Measurements from ENCODE around the gene RAET1L.
A peak's percentile ranks its signal among the peaks of the same experiment; 100 is the strongest.

Gene RAET1L

GRCh38 chr6:150057501-150057951 is 32.2 kb upstream of the RAET1L start:
- no peak overlapping the region for H3K4me3 Mint-ChIP-seq
- H3K27me3 Mint-ChIP-seq, result peaks cover 43% of the 10 kb centered on the region
- no peaks in the 10 kb centered on the region for H3K36me3 Mint-ChIP-seq (ENCODE audit: low read depth)
- no peak for ATAC-seq
- H3K4me1 Mint-ChIP-seq, result peaks cover 8% of the 10 kb centered on the region
- no peak overlapping the region for H3K27ac Mint-ChIP-seq
- no peaks in the 10 kb centered on the region for H3K9me3 Mint-ChIP-seq
- no peak for DNase-seq

GRCh38 chr6:150056916-150057315 is 31.6 kb upstream of the RAET1L start:
- Mint-ChIP-seq H3K36me3 (ENCODE audit: low read depth) (no peaks in the 10 kb centered on the region), H3K4me1 (peaks cover 8% of the 10 kb centered on the region), H3K27me3 (peaks cover 49% of the 10 kb centered on the region), H3K4me3 (no peak overlapping the region), H3K9me3 (no peaks in the 10 kb centered on the region), H3K27ac (no peak overlapping the region)
- DNase-seq, result no peak
- no peak for ATAC-seq

- ATAC-seq (no peak), DNase-seq (no peak)
- Mint-ChIP-seq H3K4me1 (peaks cover 8% of the 10 kb centered on the region), H3K4me3 (no peak overlapping the region), H3K27ac (no peak overlapping the region), H3K36me3 (ENCODE audit: low read depth) (no peaks in the 10 kb centered on the region), H3K27me3 (peaks cover 53% of the 10 kb centered on the region), H3K9me3 (no peaks in the 10 kb centered on the region)
Observed at GRCh38 chr6:150056156-150056555, 30.8 kb upstream of the RAET1L start.

- Mint-ChIP-seq H3K27me3 (peaks cover 61% of the 10 kb centered on the region), H3K4me1 (peaks cover 5% of the 10 kb centered on the region), H3K9me3 (no peaks in the 10 kb centered on the region), H3K36me3 (ENCODE audit: low read depth) (no peaks in the 10 kb centered on the region), H3K27ac (no peak overlapping the region), H3K4me3 (no peak overlapping the region)
- ATAC-seq (no peak), DNase-seq (no peak)
Observed at GRCh38 chr6:150055131-150055530, 29.8 kb upstream of the RAET1L start.

GRCh38 chr6:150053450-150053849 is 28.1 kb upstream of the RAET1L start:
- DNase-seq, result no peak
- peaks cover 60% of the 10 kb centered on the region for H3K27me3 Mint-ChIP-seq
- H3K4me1 Mint-ChIP-seq, result no peaks in the 10 kb centered on the region
- H3K36me3 Mint-ChIP-seq (ENCODE audit: low read depth), result no peaks in the 10 kb centered on the region
- no peak overlapping the region for H3K4me3 Mint-ChIP-seq
- ATAC-seq, result no peak
- H3K9me3 Mint-ChIP-seq, result no peaks in the 10 kb centered on the region
- no peak overlapping the region for H3K27ac Mint-ChIP-seq

- Mint-ChIP-seq H3K27ac (no peak overlapping the region), H3K9me3 (no peaks in the 10 kb centered on the region), H3K4me3 (no peak overlapping the region), H3K36me3 (ENCODE audit: low read depth) (no peaks in the 10 kb centered on the region), H3K27me3 (peaks cover 63% of the 10 kb centered on the region), H3K4me1 (no peaks in the 10 kb centered on the region)
- ATAC-seq (no peak), DNase-seq (no peak)
Observed at GRCh38 chr6:150050846-150051245, 25.5 kb upstream of the RAET1L start.

- DNase-seq (no peak), ATAC-seq (no peak)
- Mint-ChIP-seq H3K27me3 (peaks cover 51% of the 10 kb centered on the region), H3K4me1 (no peaks in the 10 kb centered on the region), H3K36me3 (ENCODE audit: low read depth) (no peaks in the 10 kb centered on the region), H3K27ac (no peak overlapping the region), H3K9me3 (no peaks in the 10 kb centered on the region), H3K4me3 (no peak overlapping the region)
Observed at GRCh38 chr6:150048099-150048498, 22.8 kb upstream of the RAET1L start.

- H3K4me1 Mint-ChIP-seq, result no peaks in the 10 kb centered on the region
- H3K36me3 Mint-ChIP-seq (ENCODE audit: low read depth), result no peaks in the 10 kb centered on the region
- H3K9me3 Mint-ChIP-seq, result no peaks in the 10 kb centered on the region
- no peak for ATAC-seq
- H3K27ac Mint-ChIP-seq, result no peak overlapping the region
- peaks cover 47% of the 10 kb centered on the region for H3K27me3 Mint-ChIP-seq
- H3K4me3 Mint-ChIP-seq, result no peak overlapping the region
- no peak for DNase-seq
Observed at GRCh38 chr6:150046943-150047342, 21.6 kb upstream of the RAET1L start.

GRCh38 chr6:150044621-150045145 is 19.4 kb upstream of the RAET1L start:
- DNase-seq (no peak), ATAC-seq (no peak)
- Mint-ChIP-seq H3K4me1 (no peaks in the 10 kb centered on the region), H3K27me3 (peaks cover 54% of the 10 kb centered on the region), H3K4me3 (no peak overlapping the region), H3K27ac (no peak overlapping the region), H3K36me3 (ENCODE audit: low read depth) (no peaks in the 10 kb centered on the region), H3K9me3 (no peaks in the 10 kb centered on the region)

GRCh38 chr6:150043501-150044412 is 18.4 kb upstream of the RAET1L start:
- H3K4me3 Mint-ChIP-seq, result no peak overlapping the region
- DNase-seq, result no peak
- H3K36me3 Mint-ChIP-seq (ENCODE audit: low read depth), result no peaks in the 10 kb centered on the region
- H3K27me3 Mint-ChIP-seq, result peaks cover 59% of the 10 kb centered on the region
- H3K27ac Mint-ChIP-seq, result no peak overlapping the region
- H3K9me3 Mint-ChIP-seq, result no peaks in the 10 kb centered on the region
- H3K4me1 Mint-ChIP-seq, result no peaks in the 10 kb centered on the region
- ATAC-seq, result no peak

- H3K36me3 Mint-ChIP-seq (ENCODE audit: low read depth), result no peaks in the 10 kb centered on the region
- H3K9me3 Mint-ChIP-seq, result no peaks in the 10 kb centered on the region
- no peak overlapping the region for H3K4me3 Mint-ChIP-seq
- no peak overlapping the region for H3K27ac Mint-ChIP-seq
- peaks cover 3% of the 10 kb centered on the region for H3K4me1 Mint-ChIP-seq
- peaks cover 61% of the 10 kb centered on the region for H3K27me3 Mint-ChIP-seq
- no peak for ATAC-seq
- no peak for DNase-seq
Observed at GRCh38 chr6:150043096-150043495, 17.8 kb upstream of the RAET1L start.

- peaks cover 85% of the 10 kb centered on the region for H3K27me3 Mint-ChIP-seq
- H3K4me1 Mint-ChIP-seq, result peaks cover 13% of the 10 kb centered on the region
- no peaks in the 10 kb centered on the region for H3K36me3 Mint-ChIP-seq (ENCODE audit: low read depth)
- H3K27ac Mint-ChIP-seq, result no peak overlapping the region
- H3K9me3 Mint-ChIP-seq, result no peaks in the 10 kb centered on the region
- no peak overlapping the region for H3K4me3 Mint-ChIP-seq
- DNase-seq, result no peak
- ATAC-seq, result no peak
Observed at GRCh38 chr6:150038202-150039062, 13.1 kb upstream of the RAET1L start.

- Mint-ChIP-seq H3K4me3 (peak overlapping the region; percentile 22), H3K27me3 (peaks cover 87% of the 10 kb centered on the region), H3K9me3 (no peaks in the 10 kb centered on the region), H3K4me1 (peaks cover 13% of the 10 kb centered on the region), H3K27ac (no peak overlapping the region), H3K36me3 (ENCODE audit: low read depth) (no peaks in the 10 kb centered on the region)
- DNase-seq (no peak), ATAC-seq (peak; percentile 68)
Observed at GRCh38 chr6:150037526-150038201, 12.3 kb upstream of the RAET1L start.

GRCh38 chr6:150036081-150036480 is 10.7 kb upstream of the RAET1L start:
- H3K27me3 Mint-ChIP-seq, result peaks cover 80% of the 10 kb centered on the region

More at GRCh38 chr6:150036081-150036480, 10.7 kb upstream of the RAET1L start:
- no peak overlapping the region for H3K27ac Mint-ChIP-seq
- H3K9me3 Mint-ChIP-seq, result no peaks in the 10 kb centered on the region
- ATAC-seq (no peak), DNase-seq (no peak)
- H3K36me3 Mint-ChIP-seq (ENCODE audit: low read depth), result no peaks in the 10 kb centered on the region
- H3K4me1 Mint-ChIP-seq, result peaks cover 13% of the 10 kb centered on the region
- H3K4me3 Mint-ChIP-seq, result no peak overlapping the region
